ENCODE data around the gene MPST. TPM values are rescaled to one million over a fixed set of nuclear protein-coding genes. Genes with fewer than 3 reads are reported as not detected.

MPST gene
- total RNA-seq, 1 experiment from 2014 or later = 68.6 TPM

- intact Hi-C loops (cut with micrococcal nuclease) = loop anchor here (2.0 to 5.0 kb wide), 2 partner anchors 262 to 497 kb away; no protein-coding TSS in a partner anchor
- ChIA-PET RAD21 (ENCODE audit: low non-redundant PET in 1 of 2, low total read pairs in 2 of 2, uncharacterized antibody in 2 of 2, unreplicated experiment in 2 of 2) (interaction anchor here (0.5 to 1.0 kb wide), 2 partner anchors 13 to 50 kb away, joined by 3 read pairs; no protein-coding TSS in a partner anchor), POLR2A (no interaction called here), CTCF (interaction anchor here (0.6 to 4.1 kb wide), 11 partner anchors 7 to 497 kb away, joined by 3 to 33 read pairs (median 5); partner anchors contain the start of genes IFT27 and KCTD17)
- Histone ChIP-seq H3K79me2 (ENCODE audit: insufficient read depth, low read length) (no peaks in the 10 kb centered on the region), H3K36me3 (ENCODE audit: control insufficient read depth in 1 of 2, insufficient read depth in 2 of 2, low read length in 2 of 2) (no peaks in the 10 kb centered on the region), H3K27ac (ENCODE audit: low read depth, low read length) (no peak overlapping the region), H3K4me1 (ENCODE audit: control insufficient read depth in 1 of 2, insufficient read depth in 2 of 2, low read length in 2 of 2) (peaks cover 6 to 35% of the 10 kb centered on the region in 2 experiments; a peak in 3 of 4 replicates), H3K9me3 (ENCODE audit: control insufficient read depth in 1 of 2, insufficient read depth in 1 of 2, low read depth in 1 of 2, low read length in 2 of 2) (no peaks in the 10 kb centered on the region), H4K20me1 (ENCODE audit: insufficient read depth) (no peaks in the 10 kb centered on the region), H3K4me3 (replicated peaks in 1 of 2; ENCODE audit: low read depth in 1 of 2, low read length in 2 of 2) (no peak overlapping the region), H2AFZ (ENCODE audit: low read depth, low read length, poor library complexity, severe bottlenecking) (peak overlapping the region; percentile 85), H3K27me3 (ENCODE audit: insufficient read depth, low read length) (no peaks in the 10 kb centered on the region), H3K9ac (ENCODE audit: low read length) (no peak overlapping the region), H3K9me2 (ENCODE audit: insufficient read depth) (no peaks in the 10 kb centered on the region), H3K4me2 (ENCODE audit: low read length) (peak overlapping the region; percentile 52)
- peak; percentile 100 for ATAC-seq
- peak; percentile 47 for DNase-seq (ENCODE audit: low read depth, low spot score)
- TF ChIP-seq CTCF (IDR thresholded peaks at IDR 0.05 in 2 of 3, conservative IDR thresholded peaks at IDR 0.05 in 1 of 3; ENCODE audit: borderline replicate concordance in 1 of 3, insufficient read depth in 1 of 3, low read depth in 2 of 3, low read length in 2 of 3) (peak; percentile 76 to 88 (median 79); a peak in 5 of 6 replicates), ELF1 (IDR thresholded peaks at IDR 0.05; ENCODE audit: borderline replicate concordance, low read depth) (no peak), RAD21 (IDR thresholded peaks at IDR 0.05; ENCODE audit: low read depth) (peak; percentile 82), TCF7L2 (IDR thresholded peaks at IDR 0.05; ENCODE audit: borderline replicate concordance, extremely low read depth, insufficient read depth, insufficient read length) (no peak)
- BruUV-seq (replicated peaks) = no TSS peak
These were observed 24.4 kb downstream of the MPST start for GRCh38 chr22:37043828-37044538.
